Measurements from ENCODE around the gene ADRA2B.
"Not testable (repeated sequence)": the region's sequence is repeated elsewhere in the genome, so short reads cannot be mapped to it uniquely, and the experiment has no call there.

The ADRA2B gene

GRCh38 chr2:96150007-96150640 lies 33.8 kb upstream of the ADRA2B start:
- peak; percentile 57 for DNase-seq (ENCODE audit: low spot score)

GRCh38 chr2:96148410-96149217 lies 32.2 kb upstream of the ADRA2B start:
- peak; percentile 76 for DNase-seq (ENCODE audit: low spot score)

GRCh38 chr2:96147593-96148201 lies 31.3 kb upstream of the ADRA2B start:
- DNase-seq (ENCODE audit: low spot score) = peak; percentile 64

GRCh38 chr2:96146881-96147592 lies 30.7 kb upstream of the ADRA2B start:
- DNase-seq (ENCODE audit: low spot score) = peak; percentile 66

GRCh38 chr2:96146153-96146880 lies 29.9 kb upstream of the ADRA2B start:
- DNase-seq (ENCODE audit: low spot score) = peak; percentile 66

GRCh38 chr2:96145848-96146152 lies 29.4 kb upstream of the ADRA2B start:
- no peak for DNase-seq (ENCODE audit: low spot score)

GRCh38 chr2:96145036-96145847 lies 28.9 kb upstream of the ADRA2B start, which contains the start of gene DUSP2:
DUSP2 (minus strand) TSS chr2:96145440; CDS start chr2:96145354, 86 bp downstream.
- peak; percentile 83 for DNase-seq (ENCODE audit: low spot score)

- DNase-seq (ENCODE audit: low spot score) = peak; percentile 72
These were observed 28.2 kb upstream of the ADRA2B start for GRCh38 chr2:96144481-96145035.

- DNase-seq (ENCODE audit: low spot score) = peak; percentile 41
These were observed 27.6 kb upstream of the ADRA2B start for GRCh38 chr2:96143848-96144480.

GRCh38 chr2:96143231-96143847 lies 27.0 kb upstream of the ADRA2B start:
- DNase-seq (ENCODE audit: low spot score) = no peak

- no peak for DNase-seq (ENCODE audit: low spot score)
These were observed 26.1 kb upstream of the ADRA2B start for GRCh38 chr2:96142217-96143113.

GRCh38 chr2:96141624-96141967 lies 25.2 kb upstream of the ADRA2B start:
- DNase-seq (ENCODE audit: low spot score) = not testable (repeated sequence)

- no peak for DNase-seq (ENCODE audit: low spot score)
These were observed 24.7 kb upstream of the ADRA2B start for GRCh38 chr2:96140941-96141623.

GRCh38 chr2:96139181-96139758 lies 22.9 kb upstream of the ADRA2B start:
- DNase-seq (ENCODE audit: low spot score) = no peak

GRCh38 chr2:96138179-96139145 lies 22.1 kb upstream of the ADRA2B start, which contains the start of gene ASTL:
ASTL (minus strand) TSS chr2:96138502; CDS start chr2:96138436, 66 bp downstream.
- DNase-seq (ENCODE audit: low spot score) = no peak

All from left forelimb (tissue), 1 donor.